T1000 (cell line): ENCODE results near the gene TGFBR2.

Experiments
- DNase-seq: peaks from one replicate; lab custom pipeline; 2025; ENCODE audit warnings: mixed read lengths; lab: John Stamatoyannopoulos, UW

Gene TGFBR2

GRCh38 chr3:30602946-30603345, 3.5 kb upstream of the TGFBR2 start:
- DNase-seq, result no peak

GRCh38 chr3:30604093-30604492, 2.3 kb upstream of the TGFBR2 start:
- no peak for DNase-seq

- DNase-seq, result no peak
Measured at GRCh38 chr3:30604558-30604957, 1.8 kb upstream of the TGFBR2 start.

- no peak for DNase-seq
Measured at GRCh38 chr3:30605005-30605404, 1.4 kb upstream of the TGFBR2 start.

- no peak for DNase-seq
Measured at GRCh38 chr3:30605706-30606300, 598 bp upstream of the TGFBR2 start.

- no peak for DNase-seq
Measured at GRCh38 chr3:30607032-30607833, 832 bp downstream of the TGFBR2 start.

- no peak for DNase-seq
Measured at GRCh38 chr3:30608598-30608947, 2.2 kb downstream of the TGFBR2 start.

- DNase-seq, result no peak
Measured at GRCh38 chr3:30609930-30610701, 3.7 kb downstream of the TGFBR2 start.

- no peak for DNase-seq
Measured at GRCh38 chr3:30610702-30611368, 4.4 kb downstream of the TGFBR2 start.

GRCh38 chr3:30611613-30612436, 5.4 kb downstream of the TGFBR2 start:
- DNase-seq, result no peak

- DNase-seq, result no peak
Measured at GRCh38 chr3:30612437-30613132, 6.2 kb downstream of the TGFBR2 start.

GRCh38 chr3:30613133-30613825, 6.9 kb downstream of the TGFBR2 start:
- no peak for DNase-seq

GRCh38 chr3:30614373-30614772, 8.0 kb downstream of the TGFBR2 start:
- DNase-seq, result no peak

GRCh38 chr3:30614943-30615342, 8.5 kb downstream of the TGFBR2 start:
- no peak for DNase-seq

- DNase-seq, result no peak
Measured at GRCh38 chr3:30615615-30616346, 9.4 kb downstream of the TGFBR2 start.

GRCh38 chr3:30616347-30617027, 10.1 kb downstream of the TGFBR2 start:
- DNase-seq, result no peak

GRCh38 chr3:30617069-30617468, 10.7 kb downstream of the TGFBR2 start:
- no peak for DNase-seq

GRCh38 chr3:30617653-30618052, 11.3 kb downstream of the TGFBR2 start:
- no peak for DNase-seq

GRCh38 chr3:30618526-30618925, 12.1 kb downstream of the TGFBR2 start:
- DNase-seq, result no peak
